ENCODE data around the gene ZNF292. TPM values are rescaled to one million over a fixed set of nuclear protein-coding genes. Genes with fewer than 3 reads are reported as not detected.

Gene ZNF292
- polyA plus RNA-seq, 1 of the 3 experiments (the other 2 are of a cell fraction) = 3.2 TPM

DNA sequence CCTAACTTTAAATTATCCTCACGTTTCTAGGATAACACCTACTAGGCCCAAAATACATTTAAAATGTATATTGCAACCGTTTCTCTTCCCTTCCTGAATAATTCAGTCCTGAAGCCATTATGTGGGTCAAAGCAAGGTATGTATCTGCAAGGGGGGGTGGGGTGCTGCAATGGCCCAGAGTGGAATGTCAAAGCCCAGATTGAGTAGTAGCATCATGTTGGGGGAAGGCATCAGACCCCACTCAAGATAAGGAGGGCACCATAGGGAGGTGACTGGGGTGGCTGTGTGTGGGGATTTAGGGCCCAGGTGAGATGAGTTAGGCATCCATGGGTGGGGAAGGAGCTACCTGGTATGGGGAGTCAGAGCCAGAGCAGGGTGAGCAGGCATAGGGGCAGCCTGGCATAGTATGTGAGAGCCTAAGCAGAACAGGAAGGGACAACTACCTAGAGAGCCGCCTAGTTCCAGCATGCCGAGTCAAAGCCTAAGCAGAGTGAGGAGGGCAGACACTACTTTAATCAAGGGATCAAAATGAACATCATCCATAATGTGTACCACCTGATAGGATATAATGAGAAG is 48.2 kb downstream of the ZNF292 start:
- POLR2A ChIA-PET = no interaction called here
- no peak overlapping the region for H3K4me3 ChIP-seq (ENCODE audit: low read depth in 2 of 2, low read length in 1 of 2)
- H3K36me3 ChIP-seq (replicated peaks in 1 of 2; ENCODE audit: control insufficient read depth in 1 of 2, insufficient read depth in 2 of 2, low read length in 1 of 2) = peaks cover 11 to 16% of the 10 kb centered on the region in 2 experiments
- no peak overlapping the region for H3K9ac ChIP-seq
- H3K9me2 ChIP-seq = no peaks in the 10 kb centered on the region
- H3F3A ChIP-seq (replicated peaks; ENCODE audit: insufficient read depth) = peaks cover 8% of the 10 kb centered on the region
- 97% methylated on average over 4 of the region's 4 CpGs for WGBS (ENCODE audit: low lambda C conversion rate)
- no peak for DNase-seq
- no peak overlapping the region for H2AFZ ChIP-seq (ENCODE audit: low read depth)
- CTCF ChIA-PET = no interaction called here
- peaks cover 90% of the 10 kb centered on the region for H4K20me1 ChIP-seq (ENCODE audit: insufficient read depth)
- H3K79me2 ChIP-seq (ENCODE audit: insufficient read depth) = peaks cover 100% of the 10 kb centered on the region
- H3K9me3 ChIP-seq = no peaks in the 10 kb centered on the region
- TF ChIP-seq ELF1 (IDR thresholded peaks at IDR 0.05) = no peak
- no peak for TF ChIP-seq GATA2 (CRISPR knock-in tag; IDR thresholded peaks at IDR 0.05)
- no peak for TF ChIP-seq NRF1 (IDR thresholded peaks at IDR 0.05; ENCODE audit: low read depth, low read length)
- TF ChIP-seq, protein P1, sequence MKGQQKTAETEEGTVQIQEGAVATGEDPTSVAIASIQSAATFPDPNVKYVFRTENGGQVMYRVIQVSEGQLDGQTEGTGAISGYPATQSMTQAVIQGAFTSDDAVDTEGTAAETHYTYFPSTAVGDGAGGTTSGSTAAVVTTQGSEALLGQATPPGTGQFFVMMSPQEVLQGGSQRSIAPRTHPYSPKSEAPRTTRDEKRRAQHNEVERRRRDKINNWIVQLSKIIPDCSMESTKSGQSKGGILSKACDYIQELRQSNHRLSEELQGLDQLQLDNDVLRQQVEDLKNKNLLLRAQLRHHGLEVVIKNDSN (IDR thresholded peaks at IDR 0.05; ENCODE audit: borderline replicate concordance, low read depth) = no peak
- no peak for TF ChIP-seq MXI1 (IDR thresholded peaks at IDR 0.05; ENCODE audit: low read depth, low read length)
- TF ChIP-seq CHD2 (IDR thresholded peaks at IDR 0.05; ENCODE audit: low read length, partially characterized antibody) = no peak
- no peak overlapping the region for H3K27ac ChIP-seq (ENCODE audit: low read depth in 2 of 2, low read length in 1 of 2)
- no peak overlapping the region for H3K4me2 ChIP-seq
- H3K4me1 ChIP-seq (ENCODE audit: control insufficient read depth in 1 of 2, insufficient read depth in 2 of 2, low read depth in 1 of 2, low read length in 1 of 2) = peaks cover 2 to 9% of the 10 kb centered on the region in 2 experiments; a peak in 3 of 4 replicates
- H3K27me3 ChIP-seq (ENCODE audit: insufficient read depth) = no peaks in the 10 kb centered on the region

DNA sequence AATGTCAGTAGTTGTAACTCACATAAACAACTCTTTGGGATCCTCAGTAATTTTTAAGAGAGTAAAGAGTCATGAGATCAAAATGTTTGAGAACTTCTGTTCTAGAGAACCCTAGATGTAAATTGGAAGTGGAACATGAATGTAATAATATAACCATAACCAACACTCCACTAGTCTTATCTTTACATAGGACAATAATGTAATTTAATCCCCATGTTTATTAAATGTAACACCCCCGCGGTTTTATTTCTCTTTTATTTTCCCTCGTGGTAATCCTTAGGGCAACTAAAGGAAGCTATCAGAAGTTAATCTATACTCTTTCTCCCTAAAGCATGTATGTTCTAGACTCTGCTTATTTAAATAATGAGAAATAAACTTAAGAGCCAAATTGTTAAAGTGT is 54.4 kb downstream of the ZNF292 start:
- no peaks in the 10 kb centered on the region for H3K9me2 ChIP-seq
- DNase-seq = no peak
- no peak for TF ChIP-seq TEAD4 (IDR thresholded peaks at IDR 0.05; ENCODE audit: borderline replicate concordance, insufficient read depth)
- TF ChIP-seq, protein P2, sequence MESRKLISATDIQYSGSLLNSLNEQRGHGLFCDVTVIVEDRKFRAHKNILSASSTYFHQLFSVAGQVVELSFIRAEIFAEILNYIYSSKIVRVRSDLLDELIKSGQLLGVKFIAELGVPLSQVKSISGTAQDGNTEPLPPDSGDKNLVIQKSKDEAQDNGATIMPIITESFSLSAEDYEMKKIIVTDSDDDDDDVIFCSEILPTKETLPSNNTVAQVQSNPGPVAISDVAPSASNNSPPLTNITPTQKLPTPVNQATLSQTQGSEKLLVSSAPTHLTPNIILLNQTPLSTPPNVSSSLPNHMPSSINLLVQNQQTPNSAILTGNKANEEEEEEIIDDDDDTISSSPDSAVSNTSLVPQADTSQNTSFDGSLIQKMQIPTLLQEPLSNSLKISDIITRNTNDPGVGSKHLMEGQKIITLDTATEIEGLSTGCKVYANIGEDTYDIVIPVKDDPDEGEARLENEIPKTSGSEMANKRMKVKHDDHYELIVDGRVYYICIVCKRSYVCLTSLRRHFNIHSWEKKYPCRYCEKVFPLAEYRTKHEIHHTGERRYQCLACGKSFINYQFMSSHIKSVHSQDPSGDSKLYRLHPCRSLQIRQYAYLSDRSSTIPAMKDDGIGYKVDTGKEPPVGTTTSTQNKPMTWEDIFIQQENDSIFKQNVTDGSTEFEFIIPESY (IDR thresholded peaks at IDR 0.05; ENCODE audit: borderline replicate concordance, low read depth) = no peak
- TF ChIP-seq, protein P3, sequence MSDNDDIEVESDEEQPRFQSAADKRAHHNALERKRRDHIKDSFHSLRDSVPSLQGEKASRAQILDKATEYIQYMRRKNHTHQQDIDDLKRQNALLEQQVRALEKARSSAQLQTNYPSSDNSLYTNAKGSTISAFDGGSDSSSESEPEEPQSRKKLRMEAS (IDR thresholded peaks at IDR 0.05; ENCODE audit: low read depth) = no peak
- peaks cover 4% of the 10 kb centered on the region for H3F3A ChIP-seq (replicated peaks; ENCODE audit: insufficient read depth)
- H3K9me3 ChIP-seq = no peaks in the 10 kb centered on the region
- no peaks in the 10 kb centered on the region for H3K27me3 ChIP-seq (ENCODE audit: insufficient read depth)
- peaks cover 0 to 6% of the 10 kb centered on the region in 2 experiments; a peak in 2 of 4 replicates for H3K4me1 ChIP-seq (ENCODE audit: control insufficient read depth in 1 of 2, insufficient read depth in 2 of 2, low read depth in 1 of 2, low read length in 1 of 2)
- H3K27ac ChIP-seq (ENCODE audit: low read depth in 2 of 2, low read length in 1 of 2) = no peak overlapping the region
- CTCF ChIA-PET = no interaction called here
- H3K4me3 ChIP-seq (ENCODE audit: low read depth in 2 of 2, low read length in 1 of 2) = no peak overlapping the region
- peaks cover 92% of the 10 kb centered on the region for H4K20me1 ChIP-seq (ENCODE audit: insufficient read depth)
- peaks cover 12 to 31% of the 10 kb centered on the region in 2 experiments for H3K36me3 ChIP-seq (replicated peaks in 1 of 2; ENCODE audit: control insufficient read depth in 1 of 2, insufficient read depth in 2 of 2, low read length in 1 of 2)
- no peak overlapping the region for H3K4me2 ChIP-seq
- no peak overlapping the region for H3K9ac ChIP-seq
- peaks cover 100% of the 10 kb centered on the region for H3K79me2 ChIP-seq (ENCODE audit: insufficient read depth)
- WGBS (ENCODE audit: low lambda C conversion rate) = 68% methylated on average over 3 of the region's 3 CpGs
- no peak overlapping the region for H2AFZ ChIP-seq (ENCODE audit: low read depth)
- POLR2A ChIA-PET = interaction anchor here (0.6 kb wide), 1 partner anchor 349 kb away, joined by 8 read pairs; no protein-coding TSS in a partner anchor

Data from SK-N-SH (cell line).